ENCODE measurements around the gene SEPTIN1.
A peak's percentile ranks its signal among the peaks of the same experiment; 100 is the strongest.

SEPTIN1 gene

DNA sequence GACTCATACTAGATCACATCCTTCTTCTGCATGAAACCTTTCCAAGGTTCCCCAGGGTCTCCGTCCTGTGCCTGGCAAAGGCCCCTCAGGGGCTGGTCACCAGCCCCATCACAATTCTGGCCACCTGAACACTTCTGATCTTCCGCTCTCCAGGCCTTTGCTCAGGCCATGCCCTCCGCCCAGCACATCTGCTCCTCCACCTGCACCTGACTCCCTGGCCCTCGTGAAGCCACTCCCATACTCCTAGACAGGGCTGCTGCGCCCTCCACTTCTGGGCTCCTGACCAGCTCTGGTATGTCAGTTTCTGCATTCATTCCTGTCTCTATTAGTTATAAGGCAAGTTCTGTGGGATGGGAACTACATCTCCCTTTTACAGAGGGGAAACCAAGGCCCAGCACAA, 9.6 kb downstream of the SEPTIN1 start:
- no peak for TF ChIP-seq CTCF (IDR thresholded peaks at IDR 0.05; ENCODE audit: low read depth, low read length, missing control alignments)
- no peak for DNase-seq (ENCODE audit: low read depth)

GRCh38 chr16:30372038-30372712, 10.2 kb downstream of the SEPTIN1 start:
- no peak overlapping the region for H3K4me3 ChIP-seq (ENCODE audit: low read depth, low read length)
- no peak for DNase-seq (ENCODE audit: low read depth)
- no peak for TF ChIP-seq CTCF (IDR thresholded peaks at IDR 0.05; ENCODE audit: low read depth, low read length, missing control alignments)

More for the DNA sequence above, 9.6 kb downstream of the SEPTIN1 start:
- H3K4me3 ChIP-seq (ENCODE audit: low read depth, low read length) = no peak overlapping the region

DNA sequence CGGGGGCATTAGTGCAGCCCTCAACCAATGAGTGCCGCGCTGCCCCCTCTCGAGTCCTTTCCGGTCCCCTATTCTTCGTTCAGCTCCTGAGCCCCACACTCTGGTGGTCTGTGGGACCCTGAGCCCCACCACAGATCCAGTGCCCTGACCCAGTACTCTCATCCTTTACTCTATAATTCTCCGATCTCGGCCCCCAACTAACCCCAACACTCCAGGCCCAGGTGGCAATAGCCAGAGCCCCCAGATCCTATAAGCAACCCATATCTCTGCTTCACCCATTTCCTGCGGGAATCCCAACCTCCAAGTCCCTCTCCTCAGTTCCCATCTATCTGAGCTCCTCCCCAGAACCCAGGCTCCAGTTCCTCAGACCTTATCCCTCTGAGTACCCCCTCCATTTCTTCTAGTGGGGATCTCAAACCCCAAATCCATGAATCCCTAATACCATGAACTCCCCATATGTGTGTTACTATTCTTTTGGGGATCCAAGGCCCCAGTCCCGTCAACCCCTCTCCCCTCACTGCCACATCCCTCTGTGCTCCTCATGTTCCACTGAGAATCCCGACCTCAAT, 11.0 kb downstream of the SEPTIN1 start:
- DNase-seq (ENCODE audit: low read depth) = no peak
- H3K4me3 ChIP-seq (ENCODE audit: low read depth, low read length) = peak overlapping the region; percentile 30
- TF ChIP-seq CTCF (IDR thresholded peaks at IDR 0.05; ENCODE audit: low read depth, low read length, missing control alignments) = no peak

DNA sequence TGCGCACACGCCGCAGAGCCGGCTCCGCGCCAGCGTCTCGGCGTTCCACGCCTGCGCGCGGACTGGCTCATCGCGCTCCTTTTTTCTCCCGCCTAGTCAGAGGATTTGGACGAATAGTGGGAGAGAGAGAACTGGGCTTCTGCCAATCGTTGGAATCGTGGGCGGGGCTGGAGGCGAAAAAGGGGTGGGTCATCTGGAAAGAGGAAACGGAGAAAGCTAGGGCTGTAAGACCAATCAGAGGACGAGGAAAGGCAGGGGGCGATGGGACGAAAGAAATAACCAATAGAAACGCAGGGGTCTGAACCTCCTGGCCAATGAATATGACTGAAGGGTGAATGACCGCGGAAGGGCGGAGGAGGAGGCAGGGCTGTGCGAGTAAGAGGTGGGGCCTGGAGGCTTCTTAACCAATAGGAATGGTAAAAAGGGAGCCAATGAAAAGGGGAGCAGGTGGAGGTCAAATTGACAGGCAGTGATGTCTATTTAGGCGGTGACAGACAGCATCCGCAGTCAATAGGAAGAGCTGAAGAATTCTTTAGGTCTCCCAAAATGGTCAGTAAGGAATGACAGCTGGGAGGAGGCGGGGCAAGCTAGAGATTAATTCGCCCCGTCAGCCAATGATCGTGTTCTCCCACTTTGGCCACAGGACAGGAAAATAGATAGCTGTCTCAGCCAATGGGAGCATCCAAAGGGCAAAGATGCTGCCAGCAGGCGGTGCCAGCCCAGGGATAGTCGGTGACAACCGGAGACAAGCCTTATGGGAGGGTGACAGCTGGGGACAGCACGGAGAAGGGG, 11.7 kb downstream of the SEPTIN1 start, which contains the start of gene TBC1D10B:
TBC1D10B (minus strand) TSS at position 39 of the 792 bp plus-strand sequence. CDS start 311 bp downstream, outside the sequence.
- no peak for TF ChIP-seq CTCF (IDR thresholded peaks at IDR 0.05; ENCODE audit: low read depth, low read length, missing control alignments)
- peak; percentile 100 for DNase-seq (ENCODE audit: low read depth)
- peak within 1 kb of the TSS; percentile 85 for H3K4me3 ChIP-seq (ENCODE audit: low read depth, low read length)

DNA sequence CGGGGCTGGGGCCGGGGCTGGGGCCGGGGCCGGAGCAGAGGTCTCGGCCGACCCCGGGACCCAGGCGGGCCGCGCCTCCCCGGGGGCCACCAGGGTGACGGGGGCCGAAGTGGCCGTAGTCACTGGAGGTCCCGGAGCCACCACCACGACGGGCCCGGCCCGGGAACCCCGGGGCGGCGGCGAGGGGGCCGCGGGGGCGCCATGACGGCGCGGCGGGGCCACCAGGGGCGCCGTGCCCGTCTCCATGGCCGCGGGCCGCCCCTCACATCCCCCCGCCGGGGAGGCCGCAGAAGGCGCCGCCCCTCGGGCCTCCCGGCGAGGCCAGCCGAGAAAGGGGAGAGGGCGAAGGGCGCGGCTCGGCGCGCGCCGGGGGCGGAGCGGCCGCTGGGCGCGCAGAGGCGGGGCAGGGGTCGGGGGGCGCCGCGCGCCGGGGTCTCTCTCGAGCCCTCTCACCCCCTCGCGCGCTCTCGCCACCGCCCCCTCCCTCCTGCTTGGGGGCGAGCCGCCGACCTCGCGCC, 12.4 kb downstream of the SEPTIN1 start:
- H3K4me3 ChIP-seq (ENCODE audit: low read depth, low read length) = peak overlapping the region; percentile 85
- DNase-seq (ENCODE audit: low read depth) = no peak
- TF ChIP-seq CTCF (IDR thresholded peaks at IDR 0.05; ENCODE audit: low read depth, low read length, missing control alignments) = no peak

DNA sequence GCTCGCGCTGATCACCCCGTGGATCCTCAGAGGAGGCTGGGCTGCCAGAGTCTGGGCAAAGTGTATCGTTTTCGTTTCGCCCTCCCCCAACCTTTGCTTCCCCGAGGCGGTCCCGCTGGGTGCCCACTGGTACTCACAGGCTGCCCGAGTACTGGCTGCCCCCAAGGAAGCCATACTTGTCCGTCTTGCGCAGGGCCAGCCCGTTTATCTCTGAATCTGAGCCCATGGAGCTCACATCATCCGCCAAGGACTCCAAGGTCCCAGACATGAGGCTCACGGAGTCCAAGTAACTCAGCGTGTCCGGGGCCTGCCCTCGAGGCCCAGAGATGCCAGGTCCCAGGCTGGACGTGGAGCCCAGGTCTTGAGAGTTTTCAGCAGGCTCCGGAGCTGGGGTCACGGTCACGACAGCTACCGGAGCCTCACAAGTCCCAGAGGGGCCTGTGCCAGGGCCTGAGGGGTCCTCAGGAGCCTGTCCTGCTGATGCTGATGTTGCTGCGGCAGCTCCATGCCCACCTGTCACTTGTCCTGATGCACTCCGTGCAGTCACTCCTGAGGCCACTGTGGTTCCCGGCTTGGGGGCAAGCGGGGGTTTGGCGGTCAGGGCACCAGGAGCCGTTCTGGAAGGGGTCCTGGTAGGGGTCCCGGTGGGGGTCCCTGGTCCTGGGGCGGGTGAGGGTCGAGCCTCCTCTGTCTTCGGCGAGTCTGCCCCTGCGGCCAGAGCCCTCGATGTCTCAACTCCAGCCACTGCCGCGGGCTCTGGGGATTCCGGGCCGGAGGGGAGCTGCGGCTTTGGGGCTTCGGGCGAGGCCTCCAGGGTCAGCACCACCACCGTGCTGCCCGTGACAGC, 13.0 kb downstream of the SEPTIN1 start:
- no peak for TF ChIP-seq CTCF (IDR thresholded peaks at IDR 0.05; ENCODE audit: low read depth, low read length, missing control alignments)
- DNase-seq (ENCODE audit: low read depth) = no peak
- peak overlapping the region; percentile 85 for H3K4me3 ChIP-seq (ENCODE audit: low read depth, low read length)
